OCI-LY1 (cell line): ENCODE data around the gene ZNF431.

ENCODE experiments used
- EZH2 ChIP-seq: fragments of 200-600 bp; sonication (generic), shearing (Covaris generic); IDR thresholded peaks from 2 replicates; pipeline ENCODE4 v1.8.0; 2017; ENCODE audit warnings: borderline replicate concordance, mixed run types, mild to moderate bottlenecking, antibody characterized with exemption, low read length, moderate library complexity, mixed read lengths
- TF ChIP-seq, protein P1 (sequence below): fragments of 200-600 bp; sonication (generic), shearing (Covaris generic); IDR thresholded peaks from 2 replicates; pipeline ENCODE4 v1.5.1; 2017; ENCODE audit warnings: mild to moderate bottlenecking, antibody characterized with exemption, low read length, moderate library complexity, mixed read lengths

DNA sequence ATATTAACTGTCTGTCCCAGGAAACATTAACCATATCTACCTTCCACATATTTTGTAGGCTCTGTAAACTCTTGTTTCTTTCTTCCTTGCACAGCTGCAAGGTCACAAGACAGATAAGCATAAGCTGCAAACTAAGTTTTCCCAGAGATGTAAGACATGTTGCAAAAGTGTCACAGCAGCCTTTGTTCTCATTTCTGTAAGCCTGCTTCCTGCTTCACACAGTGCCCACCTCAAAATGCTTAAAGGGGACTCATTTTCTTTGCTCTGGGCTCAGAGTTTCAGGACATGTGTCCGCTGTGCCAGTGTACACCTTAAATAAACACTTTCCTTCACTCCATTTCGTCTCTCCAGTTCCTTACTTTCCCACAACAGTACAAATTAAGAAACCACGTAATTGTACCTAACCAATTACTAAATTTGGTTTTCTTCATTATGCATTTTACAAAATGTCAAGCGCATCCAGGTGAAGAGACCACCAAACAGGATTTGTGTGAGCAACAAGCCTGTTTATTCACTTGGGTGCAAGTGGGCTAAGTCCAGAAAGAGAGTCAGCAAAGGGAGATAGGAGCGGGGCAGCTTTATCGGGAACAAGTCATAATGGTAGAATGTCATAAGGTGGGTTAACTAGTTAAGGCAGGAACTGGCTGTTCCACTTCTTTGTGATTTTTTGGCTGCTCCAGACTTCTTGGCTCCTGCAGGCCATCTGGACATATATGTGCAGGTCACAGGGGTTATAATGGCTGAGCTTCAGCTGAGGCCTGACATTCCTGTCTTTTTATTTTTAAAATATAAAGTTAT lies 12.7 kb upstream of the ZNF431 start:
- TF ChIP-seq, protein P1, sequence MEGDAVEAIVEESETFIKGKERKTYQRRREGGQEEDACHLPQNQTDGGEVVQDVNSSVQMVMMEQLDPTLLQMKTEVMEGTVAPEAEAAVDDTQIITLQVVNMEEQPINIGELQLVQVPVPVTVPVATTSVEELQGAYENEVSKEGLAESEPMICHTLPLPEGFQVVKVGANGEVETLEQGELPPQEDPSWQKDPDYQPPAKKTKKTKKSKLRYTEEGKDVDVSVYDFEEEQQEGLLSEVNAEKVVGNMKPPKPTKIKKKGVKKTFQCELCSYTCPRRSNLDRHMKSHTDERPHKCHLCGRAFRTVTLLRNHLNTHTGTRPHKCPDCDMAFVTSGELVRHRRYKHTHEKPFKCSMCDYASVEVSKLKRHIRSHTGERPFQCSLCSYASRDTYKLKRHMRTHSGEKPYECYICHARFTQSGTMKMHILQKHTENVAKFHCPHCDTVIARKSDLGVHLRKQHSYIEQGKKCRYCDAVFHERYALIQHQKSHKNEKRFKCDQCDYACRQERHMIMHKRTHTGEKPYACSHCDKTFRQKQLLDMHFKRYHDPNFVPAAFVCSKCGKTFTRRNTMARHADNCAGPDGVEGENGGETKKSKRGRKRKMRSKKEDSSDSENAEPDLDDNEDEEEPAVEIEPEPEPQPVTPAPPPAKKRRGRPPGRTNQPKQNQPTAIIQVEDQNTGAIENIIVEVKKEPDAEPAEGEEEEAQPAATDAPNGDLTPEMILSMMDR: no peak
- no peak for TF ChIP-seq EZH2
